ENCODE results near the gene PSMD2.

The PSMD2 gene

GRCh38 chr3:184289426-184289938 lies 9.6 kb upstream of the PSMD2 start:
- FAIRE-seq (peak; percentile 78), DNase-seq (ENCODE audit: insufficient read length) (peak; percentile 55)
- TF ChIP-seq TAF1 (IDR thresholded peaks at IDR 0.05; ENCODE audit: borderline replicate concordance, low read depth, low read length) (no peak), POLR2AphosphoS5 (IDR thresholded peaks at IDR 0.05; ENCODE audit: low read depth, low read length) (no peak), POLR2A (IDR thresholded peaks at IDR 0.05; ENCODE audit: low read depth, low read length) (no peak)

GRCh38 chr3:184290331-184290730 lies 8.7 kb upstream of the PSMD2 start:
- no peak for FAIRE-seq
- TF ChIP-seq POLR2AphosphoS5 (IDR thresholded peaks at IDR 0.05; ENCODE audit: low read depth, low read length) (no peak), TAF1 (IDR thresholded peaks at IDR 0.05; ENCODE audit: borderline replicate concordance, low read depth, low read length) (no peak), POLR2A (IDR thresholded peaks at IDR 0.05; ENCODE audit: low read depth, low read length) (no peak)
- DNase-seq (ENCODE audit: insufficient read length): no peak

- FAIRE-seq (no peak), DNase-seq (ENCODE audit: insufficient read length) (no peak)
- no peak for TF ChIP-seq TAF1 (IDR thresholded peaks at IDR 0.05; ENCODE audit: borderline replicate concordance, low read depth, low read length)
- no peak for TF ChIP-seq POLR2AphosphoS5 (IDR thresholded peaks at IDR 0.05; ENCODE audit: low read depth, low read length)
- no peak for TF ChIP-seq POLR2A (IDR thresholded peaks at IDR 0.05; ENCODE audit: low read depth, low read length)
Measured at GRCh38 chr3:184291044-184291737, 7.8 kb upstream of the PSMD2 start.

GRCh38 chr3:184291738-184292445 lies 7.1 kb upstream of the PSMD2 start:
- FAIRE-seq (no peak), DNase-seq (ENCODE audit: insufficient read length) (no peak)
- TF ChIP-seq POLR2A (IDR thresholded peaks at IDR 0.05; ENCODE audit: low read depth, low read length) (no peak), TAF1 (IDR thresholded peaks at IDR 0.05; ENCODE audit: borderline replicate concordance, low read depth, low read length) (no peak), POLR2AphosphoS5 (IDR thresholded peaks at IDR 0.05; ENCODE audit: low read depth, low read length) (no peak)

- FAIRE-seq: no peak
- no peak for DNase-seq (ENCODE audit: insufficient read length)
- TF ChIP-seq POLR2A (IDR thresholded peaks at IDR 0.05; ENCODE audit: low read depth, low read length) (no peak), POLR2AphosphoS5 (IDR thresholded peaks at IDR 0.05; ENCODE audit: low read depth, low read length) (no peak), TAF1 (IDR thresholded peaks at IDR 0.05; ENCODE audit: borderline replicate concordance, low read depth, low read length) (no peak)
Measured at GRCh38 chr3:184295771-184296170, 3.3 kb upstream of the PSMD2 start.

DNA sequence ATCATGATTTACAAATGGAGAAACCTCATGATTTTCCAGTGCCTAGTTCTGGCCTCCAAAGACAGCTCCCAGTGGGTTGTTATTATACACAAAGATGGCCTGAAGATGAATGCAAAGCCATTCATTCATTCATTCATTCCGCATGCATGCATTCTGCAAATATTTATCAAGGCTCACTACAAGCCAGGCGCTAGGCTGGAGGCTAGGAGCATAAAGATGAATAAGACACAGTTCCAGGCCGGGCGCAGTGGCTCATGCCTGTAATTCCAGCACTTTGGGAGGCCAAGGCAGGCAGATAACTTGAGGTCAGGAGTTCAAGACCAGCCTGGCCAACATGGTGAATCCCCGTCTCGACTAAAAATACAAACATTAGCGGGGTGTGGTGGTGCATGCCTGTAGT lies 2.4 kb upstream of the PSMD2 start:
- no peak for TF ChIP-seq POLR2A (IDR thresholded peaks at IDR 0.05; ENCODE audit: low read depth, low read length)
- TF ChIP-seq TAF1 (IDR thresholded peaks at IDR 0.05; ENCODE audit: borderline replicate concordance, low read depth, low read length): no peak
- TF ChIP-seq POLR2AphosphoS5 (IDR thresholded peaks at IDR 0.05; ENCODE audit: low read depth, low read length): no peak
- DNase-seq (ENCODE audit: insufficient read length): no peak
- FAIRE-seq: no peak

GRCh38 chr3:184299488-184300377 lies 692 bp downstream of the PSMD2 start:
- DNase-seq (ENCODE audit: insufficient read length) (no peak), FAIRE-seq (no peak)
- TF ChIP-seq TAF1 (IDR thresholded peaks at IDR 0.05; ENCODE audit: borderline replicate concordance, low read depth, low read length) (no peak), POLR2AphosphoS5 (IDR thresholded peaks at IDR 0.05; ENCODE audit: low read depth, low read length) (no peak), POLR2A (IDR thresholded peaks at IDR 0.05; ENCODE audit: low read depth, low read length) (no peak)

DNA sequence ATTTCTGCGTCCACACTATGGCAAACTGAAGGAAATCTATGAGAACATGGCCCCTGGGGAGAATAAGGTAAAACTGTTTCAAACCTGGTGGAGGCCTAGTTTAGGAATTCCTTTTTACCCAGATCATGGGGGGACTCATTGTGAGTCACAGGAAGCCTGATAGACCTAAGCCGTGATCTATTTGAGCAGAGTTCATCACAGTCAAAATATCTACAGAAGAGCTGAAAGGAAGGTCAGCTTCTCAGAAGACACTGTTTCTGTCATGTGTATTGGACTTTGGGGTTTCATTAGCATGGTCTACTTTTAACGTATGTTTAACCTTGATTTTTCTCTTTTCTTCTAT lies 1.3 kb downstream of the PSMD2 start:
- FAIRE-seq (no peak), DNase-seq (ENCODE audit: insufficient read length) (no peak)
- TF ChIP-seq TAF1 (IDR thresholded peaks at IDR 0.05; ENCODE audit: borderline replicate concordance, low read depth, low read length): no peak
- no peak for TF ChIP-seq POLR2A (IDR thresholded peaks at IDR 0.05; ENCODE audit: low read depth, low read length)
- no peak for TF ChIP-seq POLR2AphosphoS5 (IDR thresholded peaks at IDR 0.05; ENCODE audit: low read depth, low read length)

GRCh38 chr3:184305577-184305976 lies 6.5 kb downstream of the PSMD2 start:
- TF ChIP-seq POLR2A (IDR thresholded peaks at IDR 0.05; ENCODE audit: low read depth, low read length) (no peak), POLR2AphosphoS5 (IDR thresholded peaks at IDR 0.05; ENCODE audit: low read depth, low read length) (no peak), TAF1 (IDR thresholded peaks at IDR 0.05; ENCODE audit: borderline replicate concordance, low read depth, low read length) (no peak)
- DNase-seq (ENCODE audit: insufficient read length): no peak
- FAIRE-seq: peak; percentile 48

GRCh38 chr3:184306341-184306972 lies 7.4 kb downstream of the PSMD2 start:
- no peak for TF ChIP-seq POLR2AphosphoS5 (IDR thresholded peaks at IDR 0.05; ENCODE audit: low read depth, low read length)
- no peak for TF ChIP-seq TAF1 (IDR thresholded peaks at IDR 0.05; ENCODE audit: borderline replicate concordance, low read depth, low read length)
- TF ChIP-seq POLR2A (IDR thresholded peaks at IDR 0.05; ENCODE audit: low read depth, low read length): no peak
- DNase-seq (ENCODE audit: insufficient read length) (no peak), FAIRE-seq (no peak)

- FAIRE-seq (no peak), DNase-seq (ENCODE audit: insufficient read length) (no peak)
- no peak for TF ChIP-seq TAF1 (IDR thresholded peaks at IDR 0.05; ENCODE audit: borderline replicate concordance, low read depth, low read length)
Measured at GRCh38 chr3:184307915-184308314, 8.9 kb downstream of the PSMD2 start.

All from GM12892 (cell line).